Measurements from ENCODE around the gene ENAH. TPM values are rescaled to one million over a fixed set of nuclear protein-coding genes. Genes with fewer than 3 reads are reported as not detected.

The ENAH gene
- total and polyA plus RNA-seq, 2 donors (not counting 1 experiment from before 2014, with no cell fraction given) = 1.3 to 1.6 TPM

DNA sequence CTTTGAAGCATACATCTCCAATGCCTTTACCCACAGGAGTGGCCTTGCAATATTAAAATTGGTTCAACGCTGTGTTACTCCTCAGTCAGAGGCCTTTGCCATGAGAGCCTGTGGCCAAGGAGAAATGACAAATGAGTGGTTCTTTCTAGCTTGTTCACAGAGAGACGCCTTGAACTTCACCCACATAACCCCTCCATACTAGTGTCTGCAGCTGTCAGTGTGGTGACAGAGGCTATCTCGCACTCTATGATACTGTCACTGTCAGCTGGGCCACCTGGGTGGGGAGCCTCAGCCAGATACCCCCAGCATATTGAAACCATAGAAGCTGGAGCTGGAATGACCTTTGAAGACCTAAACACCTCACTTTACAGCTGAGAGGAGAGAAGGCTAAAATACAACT is 167.7 kb downstream of the ENAH start:
- ChIA-PET POLR2A (no interaction called here), CTCF (interaction anchor here (0.6 to 2.0 kb wide), 7 partner anchors 11 to 697 kb away, joined by 3 to 14 read pairs (median 4); no protein-coding TSS in a partner anchor)
- Mint-ChIP-seq H3K27ac (no peak overlapping the region), H3K4me3 (no peak overlapping the region), H3K9me3 (ENCODE audit: insufficient read depth) (no peaks in the 10 kb centered on the region), H3K4me1 (peaks cover 25% of the 10 kb centered on the region), H3K27me3 (peaks cover 3% of the 10 kb centered on the region)
- Histone ChIP-seq H4K20me1 (ENCODE audit: control insufficient read depth, insufficient read depth, low read length, poor library complexity, severe bottlenecking) (no peaks in the 10 kb centered on the region), H3K9me3 (ENCODE audit: control extremely low read depth in 1 of 3, control insufficient read depth in 2 of 3, insufficient read depth in 1 of 3, low read length in 2 of 3) (no peaks in the 10 kb centered on the region), H3K4me1 (ENCODE audit: control insufficient read depth in 2 of 2, insufficient read depth in 2 of 2, low read length in 2 of 2) (peaks cover 16 to 20% of the 10 kb centered on the region in 2 donors), H3K4me3 (ENCODE audit: control extremely low read depth in 1 of 5, extremely low read depth in 1 of 5, insufficient read depth in 1 of 5, low read depth in 2 of 5, low read length in 4 of 5) (no peak overlapping the region), H3K79me2 (ENCODE audit: control insufficient read depth, insufficient read depth, low read length) (no peaks in the 10 kb centered on the region), H2AFZ (ENCODE audit: insufficient read depth, low read depth, low read length, poor library complexity, severe bottlenecking) (no peak overlapping the region), H3K4me2 (replicated peaks; ENCODE audit: low read depth, low read length, poor library complexity, severe bottlenecking) (no peak overlapping the region), H3K36me3 (replicated peaks in 1 of 2; ENCODE audit: control extremely low read depth in 1 of 2, control insufficient read depth in 1 of 2, extremely low read depth in 1 of 2, insufficient read depth in 2 of 2, low read length in 1 of 2) (no peaks in the 10 kb centered on the region), H3K9ac (ENCODE audit: low read length) (no peak overlapping the region), H3K27ac (ENCODE audit: low read length in 2 of 2) (no peak overlapping the region), H3K27me3 (replicated peaks in 1 of 4; ENCODE audit: control extremely low read depth in 1 of 4, control insufficient read depth in 3 of 4, insufficient read depth in 4 of 4, low read length in 3 of 4) (no peaks in the 10 kb centered on the region)
- intact Hi-C loops (cut with micrococcal nuclease) = no loop called here
- WGBS (ENCODE audit: insufficient coverage) = no CpG with 5 or more reads among the region's 3 CpGs
- no peak for DNase-seq
- no peak for TF ChIP-seq CTCF (IDR thresholded peaks at IDR 0.05)
- TF ChIP-seq EZH2 (IDR thresholded peaks at IDR 0.05; ENCODE audit: borderline replicate concordance, insufficient read depth, low read depth, low read length, poor library complexity, severe bottlenecking) = no peak
- ATAC-seq (ENCODE audit: low read depth) = no peak

- CTCF ChIA-PET = interaction anchor here (0.6 to 2.0 kb wide), 6 partner anchors 10 to 502 kb away, joined by 3 to 14 read pairs (median 4); no protein-coding TSS in a partner anchor
- peaks cover 29% of the 10 kb centered on the region for H3K4me1 Mint-ChIP-seq
- POLR2A ChIA-PET = no interaction called here
- Histone ChIP-seq H3K27ac (ENCODE audit: low read length in 2 of 2) (no peak overlapping the region), H2AFZ (ENCODE audit: insufficient read depth, low read depth, low read length, poor library complexity, severe bottlenecking) (no peak overlapping the region), H4K20me1 (ENCODE audit: control insufficient read depth, insufficient read depth, low read length, poor library complexity, severe bottlenecking) (no peaks in the 10 kb centered on the region), H3K27me3 (replicated peaks in 1 of 4; ENCODE audit: control extremely low read depth in 1 of 4, control insufficient read depth in 3 of 4, insufficient read depth in 4 of 4, low read length in 3 of 4) (no peaks in the 10 kb centered on the region), H3K9ac (ENCODE audit: low read length) (no peak overlapping the region), H3K4me3 (ENCODE audit: control extremely low read depth in 1 of 5, extremely low read depth in 1 of 5, insufficient read depth in 1 of 5, low read depth in 2 of 5, low read length in 4 of 5) (no peak overlapping the region), H3K4me2 (replicated peaks; ENCODE audit: low read depth, low read length, poor library complexity, severe bottlenecking) (no peak overlapping the region), H3K9me3 (ENCODE audit: control extremely low read depth in 1 of 3, control insufficient read depth in 2 of 3, insufficient read depth in 1 of 3, low read length in 2 of 3) (no peaks in the 10 kb centered on the region), H3K36me3 (replicated peaks in 1 of 2; ENCODE audit: control extremely low read depth in 1 of 2, control insufficient read depth in 1 of 2, extremely low read depth in 1 of 2, insufficient read depth in 2 of 2, low read length in 1 of 2) (no peaks in the 10 kb centered on the region), H3K79me2 (ENCODE audit: control insufficient read depth, insufficient read depth, low read length) (no peaks in the 10 kb centered on the region), H3K4me1 (ENCODE audit: control insufficient read depth in 2 of 2, insufficient read depth in 2 of 2, low read length in 2 of 2) (peaks cover 21 to 24% of the 10 kb centered on the region in 2 donors)
- 41% methylated on average over 5 of the region's 10 CpGs for WGBS (ENCODE audit: insufficient coverage)
- intact Hi-C loops (cut with micrococcal nuclease) = no loop called here
- H3K27ac Mint-ChIP-seq = no peak overlapping the region
- ATAC-seq (ENCODE audit: low read depth) (no peak), DNase-seq (no peak)
- no peak overlapping the region for H3K4me3 Mint-ChIP-seq
- peaks cover 3% of the 10 kb centered on the region for H3K27me3 Mint-ChIP-seq
- H3K9me3 Mint-ChIP-seq (ENCODE audit: insufficient read depth) = no peaks in the 10 kb centered on the region
- TF ChIP-seq EZH2 (IDR thresholded peaks at IDR 0.05; ENCODE audit: borderline replicate concordance, insufficient read depth, low read depth, low read length, poor library complexity, severe bottlenecking) (no peak), CTCF (IDR thresholded peaks at IDR 0.05) (no peak)
Measured at GRCh38 chr1:225484657-225485214, 168.2 kb downstream of the ENAH start.

Data from B cell (primary cell).